GM12891 (cell line): ENCODE measurements around the gene WFDC9.
"Not testable (repeated sequence)": the region's sequence is repeated elsewhere in the genome, so short reads cannot be mapped to it uniquely, and the experiment has no call there.

Source experiments
- DNase-seq: peaks from one replicate; pipeline ENCODE4 v3.0.0; 2011; ENCODE audit warnings: low spot score; ENCODE audit not compliant: insufficient read length
- FAIRE-seq: peaks from 2 replicates; lab custom pipeline; 2011; peaks lifted over from hg19 to GRCh38; lab: Jason Lieb, UNC
- PAX5 ChIP-seq: IDR thresholded peaks from 2 replicates; pipeline ENCODE4 v1.6.1; 2011; ENCODE audit warnings: low read length, moderate library complexity, mild to moderate bottlenecking; ENCODE audit not compliant: insufficient read depth, severe bottlenecking
- POLR2A ChIP-seq: IDR thresholded peaks from 2 replicates; pipeline ENCODE4 v1.6.1; 2011; ENCODE audit warnings: low read depth, low read length, control low read depth
- POLR2AphosphoS5 ChIP-seq: IDR thresholded peaks from 2 replicates; pipeline ENCODE4 v1.6.1; 2011; ENCODE audit warnings: low read depth, low read length, control low read depth
- POU2F2 ChIP-seq: IDR thresholded peaks from 2 replicates; pipeline ENCODE4 v1.6.1; 2011; ENCODE audit warnings: low read depth, mild to moderate bottlenecking, control low read depth, low read length, moderate library complexity
- SPI1 ChIP-seq: IDR thresholded peaks from 2 replicates; pipeline ENCODE4 v1.6.1; 2011; ENCODE audit warnings: low read depth, low read length, control low read depth
- TAF1 ChIP-seq: IDR thresholded peaks from 2 replicates; pipeline ENCODE4 v1.6.1; 2011; ENCODE audit warnings: low read depth, low read length, control low read depth

Gene WFDC9

DNA sequence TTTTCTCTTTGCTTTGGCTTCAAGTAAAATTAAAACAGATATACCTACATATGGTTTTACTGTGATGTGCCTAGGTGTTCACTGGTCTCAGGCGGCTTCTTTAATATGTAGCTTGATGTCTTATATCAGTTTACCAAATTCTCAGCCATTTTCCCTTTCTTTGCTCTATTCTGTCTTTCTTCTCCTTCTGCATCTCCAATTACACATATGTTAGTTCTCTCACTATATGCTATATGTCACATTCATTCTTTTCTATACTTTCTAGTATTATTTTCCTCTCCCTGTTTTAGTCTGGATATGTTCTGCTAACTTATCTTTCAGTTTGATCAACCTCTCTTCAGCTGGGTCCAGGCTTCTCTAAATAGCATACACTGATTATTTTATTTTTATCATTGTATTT lies 37.6 kb downstream of the WFDC9 start:
- TF ChIP-seq TAF1 (no peak), POLR2A (no peak), SPI1 (no peak), PAX5 (no peak), POU2F2 (no peak), POLR2AphosphoS5 (no peak)
- FAIRE-seq, result no peak
- DNase-seq, result no peak

DNA sequence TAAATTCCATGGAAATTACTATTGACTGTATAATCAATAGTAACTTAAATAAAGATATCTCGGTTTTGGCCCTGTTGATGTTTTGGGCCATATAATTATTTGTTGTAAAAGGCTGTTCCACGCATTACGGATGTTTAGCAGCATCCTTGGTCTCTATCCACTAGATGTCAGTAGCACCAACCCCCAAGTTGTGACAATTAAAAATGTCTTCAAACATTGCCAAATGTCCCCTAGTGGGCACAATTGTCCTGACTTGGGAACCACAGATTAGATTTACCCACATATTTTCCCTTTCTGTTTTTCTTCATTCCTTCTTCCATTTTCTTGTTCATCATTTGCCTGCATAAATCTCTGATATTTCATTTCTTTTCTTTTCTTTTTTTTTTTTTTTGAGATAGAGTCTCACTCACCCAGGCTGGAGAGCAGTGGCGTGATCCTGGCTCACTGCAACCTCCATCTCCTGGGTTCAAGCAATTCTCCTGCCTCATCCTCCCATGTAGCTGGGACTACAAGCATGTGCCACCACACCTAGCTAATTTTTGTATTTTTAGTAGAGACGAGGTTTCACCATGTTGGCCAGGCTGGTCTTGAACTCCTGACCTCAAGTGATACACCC lies 38.4 kb downstream of the WFDC9 start:
- DNase-seq (peak; percentile 6), FAIRE-seq (peak; percentile 76)
- TF ChIP-seq SPI1, result no peak
- no peak for TF ChIP-seq POLR2A
- no peak for TF ChIP-seq PAX5
- TF ChIP-seq POLR2AphosphoS5, result no peak
- TF ChIP-seq TAF1, result no peak
- TF ChIP-seq POU2F2, result no peak

DNA sequence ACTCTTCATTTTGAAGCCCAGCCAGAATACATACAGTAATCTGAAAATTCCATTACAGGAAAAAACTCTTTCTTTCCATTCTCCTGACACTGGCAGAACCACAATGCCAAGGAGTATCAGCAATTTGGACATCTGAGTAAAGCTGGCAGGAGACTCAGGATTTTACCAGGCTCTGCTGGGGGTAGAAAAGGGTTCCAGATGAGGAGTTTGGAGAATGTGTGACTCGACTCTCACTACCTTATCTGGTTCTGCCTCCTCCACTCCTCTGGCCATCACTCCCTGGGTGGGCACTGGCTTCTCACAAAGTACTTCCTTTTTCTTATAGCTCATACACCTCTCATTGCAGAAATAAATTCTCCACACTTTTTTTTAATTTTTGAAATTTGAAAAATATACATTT lies 41.4 kb downstream of the WFDC9 start:
- DNase-seq (no peak), FAIRE-seq (no peak)
- TF ChIP-seq POLR2A, result no peak
- TF ChIP-seq POLR2AphosphoS5, result no peak
- no peak for TF ChIP-seq PAX5
- no peak for TF ChIP-seq TAF1
- no peak for TF ChIP-seq SPI1
- no peak for TF ChIP-seq POU2F2

GRCh38 chr20:45588800-45589199 lies 42.3 kb downstream of the WFDC9 start:
- DNase-seq, result no peak
- TF ChIP-seq POLR2AphosphoS5, result no peak
- TF ChIP-seq POU2F2, result no peak
- TF ChIP-seq PAX5, result no peak
- no peak for TF ChIP-seq TAF1
- TF ChIP-seq POLR2A, result no peak
- no peak for TF ChIP-seq SPI1
- no peak for FAIRE-seq

DNA sequence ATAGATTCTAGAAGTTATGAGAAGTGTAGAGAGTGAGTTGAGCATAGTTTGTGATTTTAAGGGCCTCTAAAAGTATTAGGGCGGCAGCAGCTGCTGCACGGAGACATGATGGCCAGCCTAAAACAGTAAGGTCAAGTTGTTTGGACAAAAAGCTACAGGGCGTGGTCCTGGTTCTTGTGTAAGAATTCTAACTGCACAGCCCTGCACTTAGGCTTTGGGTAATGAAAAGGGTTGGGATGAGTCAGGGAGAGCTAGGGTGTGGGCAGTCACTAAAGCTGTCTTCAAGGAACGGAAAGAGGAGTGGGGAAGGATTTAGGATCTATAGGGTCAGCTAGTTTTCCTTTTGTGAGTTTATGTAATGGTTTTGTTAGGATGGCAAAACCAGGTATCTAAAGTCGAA lies 45.1 kb downstream of the WFDC9 start:
- not testable (repeated sequence) for DNase-seq, FAIRE-seq

GRCh38 chr20:45584294-45584693 lies 46.8 kb downstream of the WFDC9 start:
- DNase-seq, result not testable (repeated sequence)

DNA sequence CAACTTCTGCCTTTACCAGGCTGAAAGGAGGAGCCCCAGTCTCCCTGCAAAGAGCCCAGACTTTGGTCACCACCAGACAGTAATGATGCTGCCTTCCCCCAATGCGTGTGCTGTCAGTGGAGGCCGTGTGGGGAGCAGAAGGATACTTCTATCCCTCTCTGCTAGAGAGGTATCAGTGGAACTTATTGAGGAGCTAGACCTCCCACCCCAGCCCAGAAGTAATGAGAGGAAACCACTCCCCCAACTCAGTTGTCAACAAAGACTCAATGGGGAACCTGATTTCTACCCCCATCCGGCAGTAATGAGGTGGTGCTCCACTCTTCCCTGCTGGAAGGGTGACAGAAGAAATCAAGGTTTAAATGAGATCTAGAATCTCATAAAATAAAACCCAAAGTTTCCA lies 47.6 kb downstream of the WFDC9 start:
- no peak for TF ChIP-seq POU2F2
- no peak for TF ChIP-seq POLR2A
- no peak for TF ChIP-seq POLR2AphosphoS5
- TF ChIP-seq SPI1, result no peak
- no peak for TF ChIP-seq TAF1
- TF ChIP-seq PAX5, result no peak
- FAIRE-seq (no peak), DNase-seq (no peak)

More at GRCh38 chr20:45584294-45584693, 46.8 kb downstream of the WFDC9 start:
- not testable (repeated sequence) for FAIRE-seq

GRCh38 chr20:45581702-45582101 lies 49.4 kb downstream of the WFDC9 start:
- TF ChIP-seq TAF1 (no peak), POLR2AphosphoS5 (no peak), SPI1 (no peak), POU2F2 (no peak), PAX5 (no peak), POLR2A (no peak)
- DNase-seq (no peak), FAIRE-seq (no peak)

- no peak for DNase-seq
- no peak for TF ChIP-seq POU2F2
- TF ChIP-seq SPI1, result no peak
- no peak for TF ChIP-seq POLR2AphosphoS5
- no peak for TF ChIP-seq TAF1
- no peak for TF ChIP-seq PAX5
- FAIRE-seq, result no peak
These were observed 51.9 kb downstream of the WFDC9 start, which contains the start of gene WFDC8 for GRCh38 chr20:45579184-45579583. Gene WFDC8, minus strand, starts transcription at chr20:45579284. Its CDS starts 37 bp downstream, at chr20:45579247.

- FAIRE-seq (no peak), DNase-seq (no peak)
- TF ChIP-seq SPI1, result no peak
- TF ChIP-seq TAF1, result no peak
- TF ChIP-seq POLR2A, result no peak
- TF ChIP-seq POU2F2, result no peak
- TF ChIP-seq POLR2AphosphoS5, result no peak
- TF ChIP-seq PAX5, result no peak
These were observed 52.9 kb downstream of the WFDC9 start for GRCh38 chr20:45578231-45578630.
